CD14-positive monocyte (primary cell): Measurements from ENCODE around the gene BDH2. TPM values are rescaled to one million over a fixed set of nuclear protein-coding genes. Genes with fewer than 3 reads are reported as not detected.

Experiments used
- DNase-seq, 3 donors: peaks; one replicate each; pipeline ENCODE4 v3.0.0-alpha.2; 2011 to 2022
- H2AFZ ChIP-seq: 2 replicates; pipeline ENCODE4 v1.6.0; 2012; ENCODE audit warnings: mild to moderate bottlenecking, low read depth, low read length, inconsistent platforms; ENCODE audit not compliant: insufficient read depth, poor library complexity, severe bottlenecking
- H3K27ac ChIP-seq, 2 donors: 1 replicate in 1 of 2; 2 replicates in 1 of 2; pipeline ENCODE4 v1.5.1; 2012 to 2013; ENCODE audit warnings: low read length in 2 of 2, control low read depth in 1 of 2, inconsistent platforms in 1 of 2, low read depth in 1 of 2, mild to moderate bottlenecking in 1 of 2
- H3K27me3 ChIP-seq, 2 donors: one replicate each; pipeline versions ENCODE4 v1.6.0 to v1.6.1; 2011 to 2013; ENCODE audit warnings: low read length in 2 of 2; ENCODE audit not compliant: control insufficient read depth in 2 of 2, insufficient read depth in 2 of 2
- H3K36me3 ChIP-seq, 2 donors: replicated peaks in 1 of 2; 1 replicate in 1 of 2; 2 replicates in 1 of 2; pipeline versions ENCODE4 v1.5.1 to v1.6.1; 2012 to 2013; ENCODE audit warnings: low read length in 2 of 2, control low read depth in 1 of 2, inconsistent platforms in 1 of 2, mild to moderate bottlenecking in 1 of 2; ENCODE audit not compliant: insufficient read depth in 2 of 2, control insufficient read depth in 1 of 2
- H3K4me1 ChIP-seq, 2 donors: 1 replicate in 1 of 2; 2 replicates in 1 of 2; pipeline versions ENCODE4 v1.5.1 to v1.6.1; 2012 to 2013; ENCODE audit warnings: low read length in 2 of 2, control low read depth in 1 of 2, inconsistent platforms in 1 of 2, mild to moderate bottlenecking in 1 of 2, moderate library complexity in 1 of 2; ENCODE audit not compliant: insufficient read depth in 2 of 2, control insufficient read depth in 1 of 2
- H3K4me2 ChIP-seq: replicated peaks from 2 replicates; pipeline ENCODE3; 2012; ENCODE audit warnings: low read length, moderate library complexity, mild to moderate bottlenecking; ENCODE audit not compliant: poor library complexity, severe bottlenecking; ENCODE audit errors: extremely low read depth
- H3K4me3 ChIP-seq, 3 experiments: fragments of 200-600 bp in 1 of 3; sonication (generic) in 1 of 3; replicated peaks in 1 of 3; 1 replicate in 2 of 3; 2 replicates in 1 of 3; pipeline ENCODE4 v1.5.1; 2011 to 2013; ENCODE audit warnings: low read length in 3 of 3, mild to moderate bottlenecking in 3 of 3, control low read depth in 2 of 3, low read depth in 2 of 3, inconsistent platforms in 1 of 3, moderate library complexity in 1 of 3
- H3K79me2 ChIP-seq: 2 replicates; pipeline ENCODE4 v1.6.0; 2012; ENCODE audit warnings: mild to moderate bottlenecking, control low read depth, inconsistent platforms, low read length, moderate library complexity; ENCODE audit not compliant: insufficient read depth
- H3K9ac ChIP-seq: 2 replicates; pipeline ENCODE4 v1.6.0; 2017; ENCODE audit warnings: low read length, mild to moderate bottlenecking; ENCODE audit not compliant: insufficient read depth, poor library complexity, severe bottlenecking
- H3K9me3 ChIP-seq, 2 donors: replicated peaks in 1 of 2; 1 replicate in 1 of 2; 2 replicates in 1 of 2; pipeline versions ENCODE4 v1.5.1 to v1.6.1; 2012 to 2013; ENCODE audit warnings: low read length in 2 of 2, control low read depth in 1 of 2; ENCODE audit not compliant: control insufficient read depth in 1 of 2, insufficient read depth in 1 of 2
- H4K20me1 ChIP-seq: 2 replicates; pipeline ENCODE4 v1.6.0; 2012; ENCODE audit warnings: mild to moderate bottlenecking, low read length, control low read depth, moderate library complexity; ENCODE audit not compliant: insufficient read depth
- H3K27ac Mint-ChIP-seq, 7 donors: one replicate each; pipeline ENCODE4 v1.8.0; 2020; ENCODE audit warnings: mild to moderate bottlenecking in 7 of 7, mixed read lengths in 7 of 7, moderate library complexity in 6 of 7, inconsistent platforms in 2 of 7
- H3K27me3 Mint-ChIP-seq, 3 donors: one replicate each; pipeline ENCODE4 v1.8.0; 2021 to 2022; ENCODE audit warnings: low read depth in 3 of 3, mild to moderate bottlenecking in 3 of 3, mixed read lengths in 3 of 3, moderate library complexity in 3 of 3, inconsistent platforms in 1 of 3
- H3K36me3 Mint-ChIP-seq, 2 donors: one replicate each; pipeline ENCODE4 v1.8.0; 2020; ENCODE audit warnings: mixed read lengths in 2 of 2, inconsistent platforms in 1 of 2, mild to moderate bottlenecking in 1 of 2
- H3K4me1 Mint-ChIP-seq: one replicate; pipeline ENCODE4 v1.8.0; 2020; ENCODE audit warnings: mild to moderate bottlenecking, mixed read lengths
- H3K4me3 Mint-ChIP-seq, 2 donors: one replicate each; pipeline ENCODE4 v1.8.0; 2020; ENCODE audit warnings: mild to moderate bottlenecking in 2 of 2, mixed read lengths in 2 of 2, moderate library complexity in 1 of 2
- H3K9me3 Mint-ChIP-seq, 7 donors: one replicate each; pipeline ENCODE4 v1.8.0; 2020 to 2022; ENCODE audit warnings: mixed read lengths in 7 of 7, mild to moderate bottlenecking in 6 of 7, moderate library complexity in 6 of 7, inconsistent platforms in 2 of 7
- WGBS: methylation state at CpG from one replicate; pipeline ENCODE4 v1.1.5; 2013; ENCODE audit warnings: missing lambda C conversion rate; ENCODE audit not compliant: insufficient coverage; 5-methylcytosine and 5-hydroxymethylcytosine counted together
- intact Hi-C, 2 donors: fragments of 100-400 bp; cut with micrococcal nuclease; formaldehyde crosslinking; loops; one replicate each; pipeline versions ENCODE4 v1.15.0 to v1.15.1; 2023
- polyA plus RNA-seq, 3 donors: library from polyadenylated mRNA; depleted of rRNA in 1 of 3; unstranded in 2 of 3; stranded (reverse) in 1 of 3; fragments of 300-500 nt in 2 of 3; fragments of >200 nt in 1 of 3; fragmentation: Illumina TruSeq in 2 of 3; gene quantifications; 1 replicate in 2 of 3; 2 replicates in 1 of 3; pipeline ENCODE4 v1.2.3, GENCODE V29; 2012 to 2021
- TF ChIP-seq, protein P1 (sequence below): fragments of 200-600 bp; IDR thresholded peaks from one replicate; pipeline ENCODE4 v1.8.0; 2022; ENCODE audit warnings: antibody characterized with exemption, mild to moderate bottlenecking

BDH2 gene
- polyA plus RNA-seq, 3 donors, result 6.2 to 8.5 (median 6.8) TPM

- Histone ChIP-seq H3K4me3 (no peak overlapping the region), H3K4me2 (no peak overlapping the region), H3K9me3 (no peaks in the 10 kb centered on the region), H3K4me1 (no peaks in the 10 kb centered on the region), H4K20me1 (no peaks in the 10 kb centered on the region), H3K9ac (no peak overlapping the region), H3K27me3 (no peaks in the 10 kb centered on the region), H3K79me2 (no peaks in the 10 kb centered on the region), H2AFZ (no peak overlapping the region), H3K36me3 (peaks cover 39 to 51% of the 10 kb centered on the region in 2 donors), H3K27ac (no peak overlapping the region)
- peaks cover 43 to 44% of the 10 kb centered on the region in 2 donors for H3K36me3 Mint-ChIP-seq
- no peak overlapping the region for H3K4me3 Mint-ChIP-seq
- WGBS, result no CpG with 5 or more reads among the region's 2 CpGs
- H3K9me3 Mint-ChIP-seq, result no peaks in the 10 kb centered on the region
- no peak for DNase-seq
- H3K27ac Mint-ChIP-seq, result no peak overlapping the region
- intact Hi-C loops, result no loop called here
- H3K4me1 Mint-ChIP-seq, result no peaks in the 10 kb centered on the region
- H3K27me3 Mint-ChIP-seq, result peaks cover 0 to under 1% (median 0%) of the 10 kb centered on the region in 3 donors
- TF ChIP-seq, protein P1, sequence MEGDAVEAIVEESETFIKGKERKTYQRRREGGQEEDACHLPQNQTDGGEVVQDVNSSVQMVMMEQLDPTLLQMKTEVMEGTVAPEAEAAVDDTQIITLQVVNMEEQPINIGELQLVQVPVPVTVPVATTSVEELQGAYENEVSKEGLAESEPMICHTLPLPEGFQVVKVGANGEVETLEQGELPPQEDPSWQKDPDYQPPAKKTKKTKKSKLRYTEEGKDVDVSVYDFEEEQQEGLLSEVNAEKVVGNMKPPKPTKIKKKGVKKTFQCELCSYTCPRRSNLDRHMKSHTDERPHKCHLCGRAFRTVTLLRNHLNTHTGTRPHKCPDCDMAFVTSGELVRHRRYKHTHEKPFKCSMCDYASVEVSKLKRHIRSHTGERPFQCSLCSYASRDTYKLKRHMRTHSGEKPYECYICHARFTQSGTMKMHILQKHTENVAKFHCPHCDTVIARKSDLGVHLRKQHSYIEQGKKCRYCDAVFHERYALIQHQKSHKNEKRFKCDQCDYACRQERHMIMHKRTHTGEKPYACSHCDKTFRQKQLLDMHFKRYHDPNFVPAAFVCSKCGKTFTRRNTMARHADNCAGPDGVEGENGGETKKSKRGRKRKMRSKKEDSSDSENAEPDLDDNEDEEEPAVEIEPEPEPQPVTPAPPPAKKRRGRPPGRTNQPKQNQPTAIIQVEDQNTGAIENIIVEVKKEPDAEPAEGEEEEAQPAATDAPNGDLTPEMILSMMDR, result no peak
These were observed 6.1 kb upstream of the BDH2 start for GRCh38 chr4:103105558-103106356.

- Histone ChIP-seq H3K27me3 (no peaks in the 10 kb centered on the region), H3K79me2 (no peaks in the 10 kb centered on the region), H4K20me1 (no peaks in the 10 kb centered on the region), H3K4me2 (no peak overlapping the region), H3K36me3 (peaks cover 32 to 42% of the 10 kb centered on the region in 2 donors), H3K9me3 (no peaks in the 10 kb centered on the region), H3K27ac (no peak overlapping the region), H3K4me1 (no peaks in the 10 kb centered on the region), H3K9ac (no peak overlapping the region), H3K4me3 (no peak overlapping the region), H2AFZ (no peak overlapping the region)
- Mint-ChIP-seq H3K27me3 (peaks cover 0 to 2% (median 0%) of the 10 kb centered on the region in 3 donors), H3K9me3 (no peaks in the 10 kb centered on the region), H3K27ac (no peak overlapping the region), H3K4me3 (no peak overlapping the region), H3K36me3 (peaks cover 35 to 36% of the 10 kb centered on the region in 2 donors), H3K4me1 (peaks cover 1% of the 10 kb centered on the region)
- TF ChIP-seq, protein P1, result no peak
- intact Hi-C loops, result no loop called here
- no CpG with 5 or more reads among the region's 3 CpGs for WGBS
- DNase-seq, result no peak
These were observed 5.3 kb upstream of the BDH2 start for GRCh38 chr4:103104886-103105285.
